HTR-8/SVneo (cell line): ENCODE results near the gene DUSP19.

Experiments
- DNase-seq: peaks from one replicate; pipeline ENCODE4 v3.0.0; 2011; ENCODE audit warnings: low spot score, mixed read lengths; ENCODE audit not compliant: insufficient read length
- FAIRE-seq: peaks from 2 replicates; lab custom pipeline; 2011; peaks lifted over from hg19 to GRCh38; lab: Jason Lieb, UNC

DUSP19 gene

DNA sequence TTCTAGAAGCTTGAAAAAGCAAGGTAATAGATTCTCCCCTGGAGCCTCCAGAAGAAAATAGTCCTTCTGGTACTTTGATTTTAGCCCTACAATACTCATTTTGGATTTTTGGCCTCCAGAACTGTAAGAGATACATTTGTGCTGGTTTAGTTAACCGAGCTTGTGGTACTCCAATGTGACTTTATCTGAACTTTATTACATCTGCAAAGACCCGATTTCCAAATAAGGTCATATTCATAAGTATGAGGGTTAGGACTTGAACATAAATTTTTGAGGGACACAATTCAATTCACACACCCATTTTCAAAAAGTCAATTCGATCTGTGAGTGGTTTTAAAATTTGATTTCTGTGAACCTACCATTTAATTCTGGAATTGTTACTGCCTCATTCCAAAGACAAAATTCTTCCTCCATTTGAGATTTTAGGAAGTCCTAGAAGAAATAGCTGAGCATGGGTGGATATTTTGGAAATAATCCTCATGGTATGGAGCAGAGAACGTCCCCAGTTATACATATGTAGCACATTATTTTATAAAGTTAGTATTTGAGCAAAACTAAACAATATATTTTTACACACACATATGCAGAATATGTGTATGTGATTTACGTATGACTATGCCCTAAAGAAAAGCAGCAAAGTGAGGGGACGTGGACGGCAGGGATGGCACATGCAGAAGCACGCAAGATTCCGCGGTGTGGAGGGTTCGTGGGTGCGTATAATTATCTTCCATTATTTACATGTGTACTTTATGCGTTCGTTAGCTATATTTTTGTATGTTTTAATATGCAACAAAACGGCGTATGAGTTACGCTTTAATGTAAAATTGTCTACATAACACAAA, 44.8 kb downstream of the DUSP19 start:
- FAIRE-seq (no peak), DNase-seq (no peak)

DNA sequence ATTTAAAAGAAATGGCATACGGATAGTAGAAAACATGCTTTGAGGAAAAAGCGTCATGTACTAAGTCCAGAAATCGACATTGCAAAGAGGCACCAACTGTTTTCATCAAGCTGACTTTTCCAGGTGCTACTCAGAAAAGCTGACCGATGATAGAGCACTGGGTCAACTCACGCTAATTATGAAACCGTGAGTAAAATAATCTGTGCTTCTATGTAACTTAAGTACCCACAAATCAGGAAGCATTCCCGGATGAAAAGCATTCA, 45.3 kb downstream of the DUSP19 start:
- FAIRE-seq: no peak

DNA sequence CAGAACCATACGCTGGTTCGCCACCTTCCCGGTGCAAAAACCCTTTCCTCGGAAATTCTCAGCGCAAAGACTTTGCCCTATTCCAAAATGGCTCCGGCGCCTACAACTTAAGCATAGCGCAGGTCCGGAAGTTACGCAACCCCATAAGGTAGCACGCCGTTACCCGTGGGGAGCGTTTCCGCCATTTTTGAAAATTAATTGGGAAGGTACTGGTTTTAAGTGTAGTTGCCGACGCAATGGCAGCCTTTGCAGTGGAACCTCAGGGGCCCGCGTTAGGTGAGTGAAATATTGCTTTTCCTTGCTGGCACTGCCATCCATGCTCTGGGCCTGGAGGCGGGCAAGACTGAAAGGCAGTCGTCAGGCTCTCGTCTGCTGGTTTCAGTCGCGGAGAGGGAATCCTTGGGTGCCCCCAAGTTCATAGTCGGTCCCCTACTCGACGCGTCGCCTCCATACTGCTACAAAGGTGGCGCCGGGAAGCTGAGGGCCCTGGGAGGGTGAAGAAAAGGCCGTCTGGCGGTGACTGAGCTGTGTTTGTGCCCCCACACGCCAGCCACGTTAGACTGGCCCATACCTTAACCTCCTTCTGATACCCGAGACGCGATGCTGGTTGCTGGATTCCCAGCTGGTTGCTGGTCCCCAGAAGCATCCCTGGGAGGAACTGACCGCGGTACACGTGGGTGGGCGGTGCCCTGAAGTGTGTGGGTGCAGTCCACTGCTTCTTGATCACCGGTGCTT, 45.8 kb downstream of the DUSP19 start, which contains the start of gene NUP35:
TSS of gene NUP35 (plus strand) at position 222 of the 735 bp plus-strand sequence. CDS start at position 237, 15 bp downstream.
- FAIRE-seq (peak; percentile 93), DNase-seq (peak; percentile 71)

More for the DNA sequence above, 45.3 kb downstream of the DUSP19 start:
- peak; percentile 10 for DNase-seq

GRCh38 chr2:183124957-183125255, 46.4 kb downstream of the DUSP19 start:
- no peak for FAIRE-seq

GRCh38 chr2:183125659-183126341, 47.3 kb downstream of the DUSP19 start:
- no peak for FAIRE-seq
- no peak for DNase-seq

More at GRCh38 chr2:183124957-183125255, 46.4 kb downstream of the DUSP19 start:
- no peak for DNase-seq

- FAIRE-seq: no peak
- DNase-seq: no peak
Observed at GRCh38 chr2:183126635-183127034, 48.1 kb downstream of the DUSP19 start.

DNA sequence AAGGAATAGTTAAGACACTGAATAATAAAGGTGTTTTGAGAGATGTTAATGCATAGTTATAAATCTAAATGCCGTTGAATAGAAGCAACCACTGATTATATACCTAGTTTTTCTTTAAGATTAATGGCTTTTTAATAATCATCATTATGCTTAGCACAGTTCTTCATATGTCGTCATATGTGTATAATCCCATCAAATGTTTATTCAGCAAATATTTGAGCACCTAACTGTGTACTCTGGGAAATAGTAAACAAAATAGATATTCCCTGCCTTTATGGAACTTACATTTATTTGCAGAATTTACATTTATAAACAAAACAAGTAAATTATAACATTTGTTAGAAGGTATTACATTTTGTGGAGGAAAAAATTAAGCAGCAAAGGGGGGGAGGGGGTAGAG, 55.5 kb downstream of the DUSP19 start:
- DNase-seq (no peak), FAIRE-seq (no peak)

GRCh38 chr2:183148955-183149354, 70.4 kb downstream of the DUSP19 start:
- FAIRE-seq (no peak), DNase-seq (no peak)

- DNase-seq: peak; percentile 19
Observed at GRCh38 chr2:183149489-183149888, 70.9 kb downstream of the DUSP19 start.

More at GRCh38 chr2:183149489-183149888, 70.9 kb downstream of the DUSP19 start:
- no peak for FAIRE-seq
